Effector memory CD8-positive, alpha-beta T cell (primary cell): ENCODE measurements around the gene GSX2.

Experiments
- ATAC-seq: fragments of 150-1000 bp; cut with Tn5 transposase; replicated peaks from 2 replicates; pipeline ENCODE4 v1.10.0; 2021; ENCODE audit warnings: mild to moderate bottlenecking, moderate library complexity
- DNase-seq, 3 experiments: peaks; one replicate each; pipeline ENCODE4 v3.0.0; 2021
- H3K27ac Mint-ChIP-seq, 2 donors: one replicate each; pipeline ENCODE4 v1.8.0; 2022; ENCODE audit warnings: mild to moderate bottlenecking in 2 of 2, mixed read lengths in 2 of 2, moderate library complexity in 2 of 2
- H3K27me3 Mint-ChIP-seq, 2 donors: one replicate each; pipeline ENCODE4 v1.8.0; 2022; ENCODE audit warnings: mixed read lengths in 2 of 2
- H3K36me3 Mint-ChIP-seq: one replicate; pipeline ENCODE4 v1.8.0; 2022; ENCODE audit warnings: mild to moderate bottlenecking, moderate library complexity, mixed read lengths; ENCODE audit not compliant: insufficient read depth
- H3K4me1 Mint-ChIP-seq, 2 donors: one replicate each; pipeline ENCODE4 v1.8.0; 2022; ENCODE audit warnings: low read depth in 2 of 2, mixed read lengths in 2 of 2
- H3K4me3 Mint-ChIP-seq, 2 donors: one replicate each; pipeline ENCODE4 v1.8.0; 2022; ENCODE audit warnings: mild to moderate bottlenecking in 2 of 2, mixed read lengths in 2 of 2, moderate library complexity in 2 of 2
- H3K9me3 Mint-ChIP-seq, 2 donors: one replicate each; pipeline ENCODE4 v1.8.0; 2022; ENCODE audit warnings: mixed read lengths in 2 of 2

The GSX2 gene

GRCh38 chr4:54090804-54091623 is 8.9 kb upstream of the GSX2 start:
- peak overlapping the region; percentile 1 to 10 for H3K27ac Mint-ChIP-seq
- H3K4me1 Mint-ChIP-seq = peaks cover 10 to 17% of the 10 kb centered on the region in 2 donors
- ATAC-seq = peak; percentile 63
- H3K9me3 Mint-ChIP-seq = no peaks in the 10 kb centered on the region
- peak in 2 of 3 experiments; percentile 24 to 34 for DNase-seq
- H3K36me3 Mint-ChIP-seq = peaks cover 4% of the 10 kb centered on the region
- peaks cover 50 to 52% of the 10 kb centered on the region in 2 donors for H3K27me3 Mint-ChIP-seq
- H3K4me3 Mint-ChIP-seq = peak overlapping the region; percentile 77 to 88

GRCh38 chr4:54091637-54092404 is 8.1 kb upstream of the GSX2 start:
- H3K4me1 Mint-ChIP-seq = peaks cover 10 to 17% of the 10 kb centered on the region in 2 donors
- peaks cover 58 to 60% of the 10 kb centered on the region in 2 donors for H3K27me3 Mint-ChIP-seq
- H3K36me3 Mint-ChIP-seq = peaks cover 4% of the 10 kb centered on the region
- peak overlapping the region; percentile 1 to 10 for H3K27ac Mint-ChIP-seq
- peak; percentile 69 to 75 (median 69) for DNase-seq
- peak overlapping the region; percentile 77 to 88 for H3K4me3 Mint-ChIP-seq
- ATAC-seq = peak; percentile 91
- no peaks in the 10 kb centered on the region for H3K9me3 Mint-ChIP-seq

- H3K36me3 Mint-ChIP-seq = peaks cover 4% of the 10 kb centered on the region
- DNase-seq = no peak
- no peak for ATAC-seq
- no peak overlapping the region for H3K27ac Mint-ChIP-seq
- no peaks in the 10 kb centered on the region for H3K9me3 Mint-ChIP-seq
- H3K27me3 Mint-ChIP-seq = peaks cover 66 to 68% of the 10 kb centered on the region in 2 donors
- peak overlapping the region; percentile 77 to 88 for H3K4me3 Mint-ChIP-seq
- peaks cover 10 to 17% of the 10 kb centered on the region in 2 donors for H3K4me1 Mint-ChIP-seq
These were observed 7.3 kb upstream of the GSX2 start for GRCh38 chr4:54092405-54093323.

- ATAC-seq = no peak
- Mint-ChIP-seq H3K27ac (peak overlapping the region in 1 of 2 donors; percentile 33), H3K27me3 (peaks cover 73 to 75% of the 10 kb centered on the region in 2 donors), H3K9me3 (no peaks in the 10 kb centered on the region), H3K4me1 (peaks cover 12 to 17% of the 10 kb centered on the region in 2 donors), H3K4me3 (no peak overlapping the region), H3K36me3 (peaks cover 4% of the 10 kb centered on the region)
- no peak for DNase-seq
These were observed 6.4 kb upstream of the GSX2 start for GRCh38 chr4:54093324-54094240.

GRCh38 chr4:54094451-54094850 is 5.5 kb upstream of the GSX2 start:
- no peak overlapping the region for H3K4me3 Mint-ChIP-seq
- H3K9me3 Mint-ChIP-seq = no peaks in the 10 kb centered on the region

GRCh38 chr4:54095110-54095825 is 4.7 kb upstream of the GSX2 start:
- no peak for DNase-seq
- Mint-ChIP-seq H3K27ac (no peak overlapping the region), H3K9me3 (no peaks in the 10 kb centered on the region), H3K27me3 (peaks cover 87 to 92% of the 10 kb centered on the region in 2 donors), H3K4me3 (no peak overlapping the region), H3K36me3 (peaks cover 4% of the 10 kb centered on the region), H3K4me1 (peaks cover 24 to 29% of the 10 kb centered on the region in 2 donors)
- no peak for ATAC-seq

More at GRCh38 chr4:54094451-54094850, 5.5 kb upstream of the GSX2 start:
- H3K4me1 Mint-ChIP-seq = peaks cover 20 to 24% of the 10 kb centered on the region in 2 donors
- ATAC-seq (no peak), DNase-seq (no peak)
- H3K36me3 Mint-ChIP-seq = peaks cover 4% of the 10 kb centered on the region
- H3K27ac Mint-ChIP-seq = no peak overlapping the region
- H3K27me3 Mint-ChIP-seq = peaks cover 79 to 84% of the 10 kb centered on the region in 2 donors

- H3K4me1 Mint-ChIP-seq = peaks cover 26 to 34% of the 10 kb centered on the region in 2 donors
- H3K27ac Mint-ChIP-seq = no peak overlapping the region
- ATAC-seq = no peak
- no peaks in the 10 kb centered on the region for H3K9me3 Mint-ChIP-seq
- peaks cover 4% of the 10 kb centered on the region for H3K36me3 Mint-ChIP-seq
- no peak overlapping the region for H3K4me3 Mint-ChIP-seq
- H3K27me3 Mint-ChIP-seq = peaks cover 92 to 95% of the 10 kb centered on the region in 2 donors
- DNase-seq = no peak
These were observed 3.5 kb upstream of the GSX2 start for GRCh38 chr4:54096295-54096962.

- DNase-seq (no peak), ATAC-seq (no peak)
- H3K9me3 Mint-ChIP-seq = no peaks in the 10 kb centered on the region
- no peak overlapping the region for H3K4me3 Mint-ChIP-seq
- H3K36me3 Mint-ChIP-seq = no peaks in the 10 kb centered on the region
- H3K27me3 Mint-ChIP-seq = peaks cover 93 to 95% of the 10 kb centered on the region in 2 donors
- no peak overlapping the region for H3K27ac Mint-ChIP-seq
- peaks cover 23 to 34% of the 10 kb centered on the region in 2 donors for H3K4me1 Mint-ChIP-seq
These were observed 2.8 kb upstream of the GSX2 start for GRCh38 chr4:54097152-54097551.

GRCh38 chr4:54098375-54098774 is 1.6 kb upstream of the GSX2 start:
- H3K9me3 Mint-ChIP-seq = no peaks in the 10 kb centered on the region
- H3K36me3 Mint-ChIP-seq = no peaks in the 10 kb centered on the region
- H3K27ac Mint-ChIP-seq = no peak overlapping the region
- DNase-seq (no peak), ATAC-seq (no peak)
- peaks cover 94 to 97% of the 10 kb centered on the region in 2 donors for H3K27me3 Mint-ChIP-seq
- H3K4me3 Mint-ChIP-seq = peak overlapping the region in 1 of 2 donors; percentile 73
- peaks cover 28 to 32% of the 10 kb centered on the region in 2 donors for H3K4me1 Mint-ChIP-seq

- H3K27ac Mint-ChIP-seq = no peak overlapping the region
- peaks cover 28 to 29% of the 10 kb centered on the region in 2 donors for H3K4me1 Mint-ChIP-seq
- H3K9me3 Mint-ChIP-seq = no peaks in the 10 kb centered on the region
- DNase-seq = no peak
- H3K27me3 Mint-ChIP-seq = peaks cover 94 to 97% of the 10 kb centered on the region in 2 donors
- peak overlapping the region; percentile 73 to 74 for H3K4me3 Mint-ChIP-seq
- ATAC-seq = no peak
- no peaks in the 10 kb centered on the region for H3K36me3 Mint-ChIP-seq
These were observed 646 bp upstream of the GSX2 start for GRCh38 chr4:54099287-54099747.

- H3K36me3 Mint-ChIP-seq = no peaks in the 10 kb centered on the region
- peaks cover 94 to 97% of the 10 kb centered on the region in 2 donors for H3K27me3 Mint-ChIP-seq
- ATAC-seq (peak; percentile 70), DNase-seq (peak in 1 of 3 experiments; percentile 24)
- no peaks in the 10 kb centered on the region for H3K9me3 Mint-ChIP-seq
- H3K27ac Mint-ChIP-seq = no peak overlapping the region
- H3K4me3 Mint-ChIP-seq = peak overlapping the region; percentile 73 to 74
- H3K4me1 Mint-ChIP-seq = peaks cover 25 to 28% of the 10 kb centered on the region in 2 donors
These were observed 729 bp downstream of the GSX2 start for GRCh38 chr4:54100595-54101189.
